Activated T-helper 1 cell treated with anti-CD3 and anti-CD28 coated beads, Interleukin-2, amount 50 U/mL, for 16 hours (primary cell): ENCODE measurements around the gene GPRASP2.
"Not testable (repeated sequence)": the region's sequence is repeated elsewhere in the genome, so short reads cannot be mapped to it uniquely, and the experiment has no call there.

ENCODE experiments used
- DNase-seq, 2 donors: peaks; one replicate each; pipeline ENCODE4 v3.0.0-alpha.2; 2020; ENCODE audit warnings: low read depth in 1 of 2, low spot score in 1 of 2

The GPRASP2 gene

DNA sequence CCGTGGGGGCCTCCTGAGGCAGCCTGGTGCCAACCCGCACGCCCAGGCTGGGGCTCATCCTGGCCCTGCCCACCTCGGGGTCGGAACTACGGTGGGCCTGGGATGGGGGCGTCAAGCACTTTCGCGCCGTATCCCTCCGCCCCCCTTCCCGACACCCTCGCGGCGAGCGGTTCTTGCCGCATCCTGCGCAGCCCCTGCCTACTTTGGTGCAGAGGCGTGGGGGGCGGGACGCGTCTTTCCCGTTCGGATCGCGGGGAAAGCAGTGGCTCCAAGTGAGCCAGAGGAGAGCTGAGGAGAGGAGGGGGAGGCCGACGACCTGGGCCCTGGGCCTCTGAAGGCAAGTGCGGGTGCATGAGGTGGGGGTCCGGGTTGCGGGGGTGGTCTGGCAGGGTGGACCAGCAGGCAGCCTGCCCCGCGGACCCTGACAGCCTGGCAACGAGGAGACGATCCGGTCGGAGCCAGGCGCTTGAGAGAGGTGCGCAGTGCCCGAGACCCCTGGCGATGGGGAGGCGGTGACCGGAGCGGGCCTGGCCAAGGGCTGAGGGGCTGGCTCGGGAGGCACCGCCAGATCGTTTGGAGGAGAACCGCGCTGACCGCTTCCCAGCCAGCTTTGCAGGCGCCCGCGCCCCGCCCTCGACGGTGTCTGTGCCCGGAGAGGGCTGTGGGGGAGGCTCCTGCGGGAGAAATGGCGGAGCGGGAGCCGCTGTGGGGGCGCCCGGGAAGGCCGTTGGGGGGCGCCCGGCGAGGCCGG, at the start of gene GPRASP2:
GPRASP2 (plus strand) TSS at position 233 of the 751 bp plus-strand sequence. CDS start 2,422 bp downstream, outside the sequence.
- DNase-seq: no peak

DNA sequence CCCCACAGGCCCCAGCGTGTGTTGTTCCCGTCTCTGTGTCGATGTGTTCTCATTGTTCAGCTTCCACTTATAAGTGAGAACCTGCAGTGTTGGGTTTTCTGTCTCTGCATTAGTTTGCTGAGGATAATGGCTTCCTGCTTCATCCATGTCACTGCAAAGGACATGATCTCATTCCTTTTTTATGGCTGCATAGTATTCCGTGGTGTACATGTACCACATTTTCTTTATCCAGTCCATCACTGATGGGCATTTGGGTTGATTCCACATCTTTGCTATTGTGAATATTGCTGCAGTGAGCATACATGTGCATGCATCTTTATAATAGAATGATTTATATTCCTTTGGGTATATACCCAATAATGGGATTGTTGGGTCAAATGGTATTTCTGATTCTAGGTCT, 48.4 kb upstream of the GPRASP2 start:
- not testable (repeated sequence) for DNase-seq

DNA sequence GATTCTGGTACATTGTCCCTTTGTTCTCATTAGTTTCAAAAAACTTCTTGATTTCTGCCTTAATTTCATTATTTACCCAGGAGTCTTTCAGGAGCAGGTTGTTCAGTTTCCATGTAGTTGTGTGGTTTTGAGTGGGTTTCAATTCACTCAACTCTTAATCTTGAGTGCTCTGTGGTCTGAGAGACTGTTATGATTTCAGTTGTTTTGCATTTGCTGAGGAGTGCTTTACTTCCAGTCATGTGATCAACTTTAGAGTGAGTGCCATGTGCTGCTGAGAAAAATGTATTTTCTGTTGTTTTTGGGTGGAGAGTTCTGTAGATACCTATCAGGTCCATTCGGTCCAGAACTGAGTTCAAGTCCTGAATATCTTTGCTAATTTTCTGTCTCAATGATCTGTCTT, 45.2 kb upstream of the GPRASP2 start:
- not testable (repeated sequence) for DNase-seq

DNA sequence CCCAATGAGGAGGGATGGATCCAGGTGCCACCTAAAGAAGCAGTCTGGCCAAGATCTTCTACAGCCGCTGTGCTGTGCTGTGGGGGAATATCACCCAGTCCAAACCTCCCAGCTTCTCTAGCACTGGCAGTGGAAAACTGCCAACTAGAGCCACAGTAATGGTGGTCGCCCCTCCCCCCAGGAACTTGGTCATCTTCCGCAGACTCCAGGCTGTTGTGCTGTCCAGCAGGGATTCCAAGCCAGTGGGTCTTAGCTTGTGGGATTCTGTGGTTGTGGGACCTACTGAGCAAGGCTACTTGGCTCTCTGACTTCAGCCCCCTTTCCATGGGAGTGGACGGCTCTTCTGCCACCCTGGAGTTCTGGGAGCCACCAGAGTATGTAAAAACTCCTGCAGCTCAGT, 42.7 kb upstream of the GPRASP2 start:
- no peak for DNase-seq

DNA sequence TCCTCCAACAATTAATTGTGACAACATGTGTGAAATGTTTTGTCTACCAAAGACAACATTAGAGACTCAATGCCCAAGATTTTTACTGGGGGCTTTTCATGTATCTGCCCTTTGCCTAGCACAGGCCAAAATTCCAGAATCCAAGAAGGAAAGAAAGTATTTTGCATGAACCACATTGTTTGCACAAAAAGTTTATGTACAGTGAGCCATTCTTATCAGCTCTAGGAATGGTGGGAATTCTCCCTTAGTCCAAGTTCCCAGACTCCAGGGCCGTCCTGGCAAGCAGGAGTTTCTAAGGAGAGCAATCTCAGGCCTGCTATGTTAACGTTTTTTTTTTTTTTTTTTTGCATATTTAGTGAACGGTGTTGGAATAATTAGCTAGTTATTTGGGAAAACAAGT, 39.4 kb upstream of the GPRASP2 start:
- DNase-seq: no peak

DNA sequence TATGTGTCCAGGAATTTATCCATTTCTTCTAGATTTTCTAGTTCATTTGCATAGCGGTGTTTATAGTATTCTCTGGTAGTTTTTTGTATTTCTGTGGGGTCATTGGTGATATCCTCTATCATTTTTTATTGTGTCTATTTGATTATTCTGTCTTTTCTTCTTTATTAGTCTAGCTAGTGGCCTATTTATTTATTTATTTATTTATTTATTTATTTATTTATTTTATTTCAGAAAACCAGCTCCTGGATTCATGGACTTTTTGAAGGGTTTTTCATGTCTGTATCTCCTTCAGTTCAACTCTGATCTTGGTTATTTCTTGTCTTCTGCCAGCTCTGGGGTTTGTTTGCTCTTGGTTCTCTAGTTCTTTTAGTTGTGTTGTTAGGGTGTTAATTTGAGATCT, 34.8 kb upstream of the GPRASP2 start:
- not testable (repeated sequence) for DNase-seq

DNA sequence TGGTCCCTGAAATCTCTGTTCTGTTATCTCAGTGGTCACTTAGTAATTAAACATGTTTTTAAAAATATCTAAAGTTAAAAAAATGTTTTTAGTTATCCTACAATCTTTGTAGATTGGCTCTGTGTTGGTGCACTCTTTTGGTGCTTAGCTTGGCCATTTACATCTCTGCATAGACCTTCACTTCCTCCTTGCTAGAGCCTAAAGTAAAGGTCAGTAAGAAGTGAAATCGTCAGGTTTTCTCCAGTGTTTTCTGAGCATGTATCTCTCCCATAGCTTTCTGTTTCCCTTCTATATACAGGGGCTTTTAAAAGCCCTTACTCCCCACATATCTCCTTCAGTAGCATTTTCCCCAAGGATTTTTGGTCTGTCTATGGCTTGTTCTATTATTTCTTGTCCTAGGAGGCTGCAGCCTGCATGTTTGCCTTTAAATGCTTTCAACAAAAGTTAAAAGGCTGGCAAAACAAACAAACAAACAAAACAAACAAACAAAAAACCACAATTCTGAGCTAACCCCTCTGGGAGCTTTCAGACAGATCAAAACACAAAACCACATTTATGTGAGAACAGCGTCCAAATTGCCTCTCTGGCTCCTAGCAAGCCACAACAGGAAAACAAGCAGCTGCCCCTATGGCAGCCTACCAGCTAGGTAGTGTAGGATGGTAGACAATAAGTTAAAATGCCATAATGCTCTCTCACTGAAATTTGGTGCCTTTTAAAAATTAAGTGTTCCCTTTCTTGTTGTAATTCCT, 27.3 kb upstream of the GPRASP2 start:
- no peak for DNase-seq

DNA sequence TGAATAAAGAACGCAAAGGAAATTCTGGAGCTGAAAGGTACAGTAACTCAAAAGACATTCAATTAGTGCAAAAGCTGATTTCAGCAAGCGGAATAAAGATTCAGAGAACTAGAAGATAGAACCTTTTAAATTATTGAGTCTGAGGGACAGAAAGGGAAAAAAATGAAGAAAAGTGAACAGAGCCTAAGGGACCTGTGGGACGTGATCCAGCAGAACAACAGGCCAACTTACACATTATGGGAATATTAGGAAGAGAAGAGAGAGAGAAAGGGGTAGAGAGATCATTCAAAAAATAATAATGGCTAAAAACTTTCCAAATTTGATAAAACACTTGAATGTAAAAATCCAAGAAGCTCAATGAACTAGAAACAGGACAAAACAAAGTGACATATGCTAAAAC, 17.5 kb upstream of the GPRASP2 start:
- DNase-seq: no peak

DNA sequence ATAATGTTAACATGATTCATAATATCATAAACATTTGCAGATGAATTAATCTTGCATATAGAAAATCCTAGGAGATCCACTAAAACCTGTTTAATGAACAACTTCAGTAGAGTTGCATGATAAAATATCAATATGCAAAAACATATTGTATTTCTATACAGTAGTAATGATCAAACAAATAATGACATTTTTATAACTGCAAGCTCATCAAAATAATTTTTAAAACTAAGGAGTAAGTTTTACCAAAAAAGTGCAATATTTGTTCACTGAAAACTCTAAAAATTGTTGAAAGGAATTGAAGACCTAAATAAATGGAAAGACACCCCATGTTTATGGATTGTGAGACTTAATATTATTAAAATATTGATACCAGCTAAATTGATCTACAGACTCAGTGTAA, 15.9 kb upstream of the GPRASP2 start:
- DNase-seq: no peak

DNA sequence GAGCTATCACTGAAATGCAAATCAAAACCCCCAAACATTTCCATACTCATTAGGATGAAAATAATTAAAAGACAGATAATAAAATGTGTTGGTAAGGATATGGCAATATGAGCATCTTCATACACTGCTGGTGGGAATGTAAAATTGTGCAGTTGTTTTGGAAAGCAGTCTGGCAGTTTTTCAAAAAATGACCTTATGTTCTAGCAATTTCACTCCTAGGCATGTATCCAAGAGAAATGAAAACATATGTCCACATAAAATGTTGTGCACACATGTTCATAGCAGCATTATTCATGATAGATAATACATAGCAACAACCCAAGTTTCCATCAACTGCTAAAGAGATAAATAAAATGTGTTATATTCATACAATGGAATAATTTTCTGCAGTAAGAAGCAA, 14.8 kb upstream of the GPRASP2 start:
- no peak for DNase-seq

DNA sequence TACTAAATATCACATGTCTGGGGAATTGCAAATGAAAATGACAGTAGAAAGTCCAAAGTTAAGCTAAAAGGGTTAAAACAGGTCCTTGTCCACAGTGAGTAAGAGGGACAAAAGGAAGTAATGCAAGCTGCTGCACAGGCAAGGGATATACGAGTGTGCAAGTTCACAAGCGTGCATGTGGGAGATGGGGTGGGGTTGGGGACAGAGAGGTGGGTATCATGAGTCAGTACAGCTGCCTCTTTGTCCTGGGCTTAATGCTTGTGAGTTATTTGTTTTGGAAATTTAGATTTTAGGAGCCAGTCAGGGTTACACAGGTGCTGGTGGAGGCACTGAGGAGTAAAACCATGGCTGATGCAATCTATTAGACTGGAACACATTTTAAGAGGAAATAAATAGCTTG, 3.3 kb upstream of the GPRASP2 start:
- no peak for DNase-seq

DNA sequence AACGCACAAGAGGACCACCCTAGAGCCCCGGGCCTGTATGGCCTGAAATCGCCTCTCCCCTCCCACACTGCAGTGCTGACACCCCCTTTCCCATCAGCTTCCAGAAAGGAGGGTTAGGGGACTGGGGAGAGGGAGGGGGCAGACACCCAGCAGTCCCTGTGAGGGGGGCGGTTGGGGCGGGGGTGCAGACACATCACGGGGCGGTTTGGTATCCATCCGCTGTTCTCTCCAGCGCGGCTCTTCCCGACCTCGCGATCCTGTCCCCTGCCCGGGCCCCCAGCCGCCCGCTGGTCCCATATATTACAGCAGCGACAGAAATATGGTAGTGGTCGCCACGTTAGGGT, 404 bp upstream of the GPRASP2 start:
- no peak for DNase-seq

DNA sequence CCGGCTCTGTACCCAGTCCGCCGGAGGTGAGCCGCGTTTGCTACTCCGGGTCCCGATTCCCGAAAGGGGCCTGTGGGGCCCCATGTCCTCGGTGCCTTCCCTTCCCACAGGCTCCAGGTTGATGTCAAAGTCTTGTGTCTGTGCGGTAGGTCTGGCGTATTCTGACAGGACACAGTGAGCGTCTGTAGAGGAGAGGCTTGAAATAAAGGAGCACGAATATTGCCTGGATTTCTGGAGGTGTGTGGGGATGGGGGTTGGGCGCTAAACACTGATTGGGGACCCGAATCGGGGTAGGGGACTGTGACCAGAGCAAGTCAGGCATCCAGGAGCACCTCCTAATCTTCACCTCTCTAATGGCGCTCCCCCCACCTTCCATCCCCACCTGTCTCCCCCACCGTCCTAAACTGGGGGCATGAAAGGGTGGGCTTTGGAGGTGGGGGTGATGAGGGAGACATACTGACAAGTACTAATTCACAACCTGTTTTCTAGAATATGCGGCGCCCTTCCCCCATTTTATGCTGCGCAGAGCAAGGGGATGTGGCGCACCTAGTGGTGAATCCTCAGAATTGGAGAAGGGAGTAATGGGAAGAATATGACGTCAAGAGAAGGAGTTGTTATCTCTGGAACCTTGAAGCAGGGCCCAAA, 855 bp downstream of the GPRASP2 start:
- DNase-seq: no peak

DNA sequence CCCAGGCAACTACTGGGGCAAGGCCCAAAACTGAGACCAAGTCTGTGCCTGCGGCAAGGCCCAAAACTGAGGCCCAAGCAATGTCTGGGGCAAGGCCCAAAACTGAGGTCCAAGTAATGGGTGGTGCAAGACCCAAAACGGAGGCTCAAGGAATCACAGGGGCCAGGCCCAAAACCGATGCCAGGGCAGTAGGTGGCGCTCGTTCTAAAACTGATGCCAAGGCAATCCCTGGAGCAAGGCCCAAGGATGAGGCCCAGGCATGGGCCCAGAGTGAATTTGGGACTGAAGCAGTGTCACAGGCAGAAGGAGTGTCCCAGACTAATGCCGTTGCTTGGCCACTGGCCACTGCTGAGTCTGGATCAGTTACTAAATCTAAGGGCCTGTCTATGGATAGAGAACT, 2.7 kb downstream of the GPRASP2 start:
- no peak for DNase-seq

DNA sequence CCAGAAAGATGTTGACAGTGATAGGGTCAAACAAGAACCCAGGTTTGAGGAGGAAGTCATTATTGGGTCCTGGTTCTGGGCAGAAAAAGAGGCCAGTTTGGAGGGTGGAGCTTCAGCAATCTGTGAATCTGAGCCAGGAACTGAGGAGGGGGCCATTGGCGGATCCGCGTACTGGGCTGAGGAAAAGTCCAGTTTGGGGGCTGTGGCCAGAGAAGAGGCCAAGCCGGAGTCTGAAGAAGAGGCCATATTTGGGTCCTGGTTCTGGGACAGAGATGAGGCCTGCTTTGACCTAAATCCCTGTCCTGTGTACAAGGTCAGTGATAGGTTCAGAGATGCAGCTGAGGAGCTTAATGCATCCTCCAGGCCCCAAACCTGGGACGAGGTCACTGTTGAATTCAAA, 3.7 kb downstream of the GPRASP2 start:
- no peak for DNase-seq

DNA sequence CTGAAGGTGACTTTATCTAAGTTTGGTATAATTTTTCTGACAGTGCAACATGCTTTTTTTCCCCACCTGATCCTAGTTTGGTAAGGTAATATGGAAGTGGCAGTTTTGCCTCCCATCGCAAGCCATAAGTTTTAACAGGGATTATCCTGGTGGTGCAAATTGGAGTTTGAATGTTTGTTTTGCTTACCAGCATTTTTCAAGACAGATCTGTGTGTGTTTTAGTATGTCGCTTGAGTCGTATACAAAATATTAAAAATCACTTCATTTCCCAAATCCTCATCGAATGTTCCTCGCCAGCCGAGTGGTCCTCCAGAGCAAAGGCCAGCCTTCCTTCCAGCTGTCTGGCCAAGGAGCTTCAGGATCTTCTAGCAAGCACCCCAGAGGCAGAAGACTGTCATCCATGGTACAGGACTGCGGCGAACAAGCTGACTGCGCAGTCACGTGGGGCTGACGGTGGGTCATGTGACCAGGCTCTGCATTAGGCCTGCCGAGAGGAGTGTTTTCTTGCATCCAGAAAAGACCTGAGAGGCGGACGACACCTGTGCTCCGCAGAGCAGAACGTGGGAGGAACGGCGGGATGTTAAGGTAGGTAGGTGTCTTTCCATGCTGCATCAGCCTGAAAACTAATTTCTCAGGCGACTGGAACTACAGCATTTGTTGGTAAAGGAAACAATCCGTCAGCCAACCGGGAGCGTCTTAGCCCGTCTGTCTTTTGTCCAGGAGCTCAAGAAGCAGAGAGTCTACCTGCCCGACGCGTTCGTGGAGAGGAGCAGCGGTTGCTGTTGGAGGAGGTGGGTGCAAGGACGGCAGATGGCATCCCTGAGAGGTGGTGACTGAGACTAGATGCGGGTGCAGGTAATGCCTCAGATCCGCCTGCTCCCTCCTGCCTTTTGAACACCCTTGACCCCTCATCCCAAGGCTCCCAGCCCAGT, 8.3 kb downstream of the GPRASP2 start, which contains the start of gene GPRASP3:
GPRASP3 (plus strand) TSS at position 507 of the 932 bp plus-strand sequence. CDS start 28,253 bp downstream, outside the sequence.
- DNase-seq: peak; percentile 29 to 56

DNA sequence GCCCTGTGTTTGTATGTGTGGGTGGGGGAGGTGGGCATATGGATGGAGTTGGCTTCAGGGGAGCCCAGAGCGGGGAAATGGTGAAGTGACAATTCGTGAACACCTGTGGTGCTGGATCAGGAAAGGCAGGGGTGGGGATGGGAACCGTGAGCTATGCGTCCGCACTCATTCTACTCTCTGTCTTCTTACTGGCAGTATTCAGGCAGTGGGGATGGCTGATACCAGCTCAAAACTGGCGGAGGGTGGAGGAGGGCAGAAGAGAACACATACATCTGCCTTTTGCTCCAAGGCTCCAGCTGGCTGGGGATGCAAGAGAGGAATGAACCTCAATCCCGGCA, 8.9 kb downstream of the GPRASP2 start:
- DNase-seq: not testable (repeated sequence)

DNA sequence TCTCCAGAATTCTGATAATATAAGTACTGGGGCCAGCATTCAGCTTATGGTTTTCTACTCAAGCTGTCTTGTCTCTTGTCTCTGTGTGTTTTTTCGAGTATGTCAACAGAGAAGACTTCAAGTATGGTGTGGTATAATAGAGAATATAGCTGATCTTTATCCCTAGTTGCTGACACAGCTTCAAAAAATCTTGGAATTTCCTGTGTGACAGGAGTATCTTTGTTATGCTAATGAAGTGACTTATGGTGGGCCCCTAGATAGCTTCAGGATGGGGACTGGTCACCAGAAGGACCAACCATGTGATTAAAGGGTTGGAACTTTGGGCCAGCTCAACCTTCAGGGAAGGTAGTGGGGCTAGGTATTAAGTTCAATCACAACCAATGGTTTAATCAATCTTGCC, 11.2 kb downstream of the GPRASP2 start:
- DNase-seq: no peak

DNA sequence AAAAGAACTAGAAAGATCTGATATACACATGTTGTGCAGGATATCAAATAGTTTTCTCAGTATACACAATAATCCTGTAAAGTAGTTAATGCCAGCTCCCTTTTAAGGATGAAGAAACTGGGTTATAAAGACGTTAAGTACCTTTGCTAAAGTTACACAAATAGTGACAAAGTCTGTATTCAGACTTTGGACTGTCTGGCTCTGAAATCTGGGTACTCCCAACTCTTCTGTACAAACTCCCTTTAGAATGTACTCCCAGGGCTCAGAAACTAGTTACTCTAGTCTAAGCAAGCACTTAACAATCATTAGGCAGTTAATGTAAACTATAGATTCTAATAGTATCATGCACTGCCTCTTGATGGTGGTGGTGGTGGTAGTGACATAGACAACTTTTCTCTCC, 15.5 kb downstream of the GPRASP2 start:
- DNase-seq: no peak

DNA sequence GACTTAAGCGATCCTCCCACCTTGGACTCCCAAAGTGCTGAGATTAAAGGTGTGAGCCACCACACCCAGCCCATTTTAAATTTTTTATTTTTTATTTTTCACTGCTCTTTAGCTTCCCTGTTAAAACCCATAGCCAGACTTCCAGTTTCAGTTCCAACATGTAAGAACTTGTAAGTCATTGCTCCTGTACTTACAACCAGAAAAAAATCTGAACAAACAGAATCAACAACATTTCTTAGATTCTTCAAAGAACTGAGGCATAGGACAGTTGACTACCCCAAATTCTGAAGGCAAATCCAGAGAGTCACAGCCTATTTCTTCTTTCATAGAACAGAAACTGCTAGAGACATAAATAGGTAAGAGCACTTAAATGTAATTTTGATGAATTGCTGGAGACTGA, 16.4 kb downstream of the GPRASP2 start:
- no peak for DNase-seq

DNA sequence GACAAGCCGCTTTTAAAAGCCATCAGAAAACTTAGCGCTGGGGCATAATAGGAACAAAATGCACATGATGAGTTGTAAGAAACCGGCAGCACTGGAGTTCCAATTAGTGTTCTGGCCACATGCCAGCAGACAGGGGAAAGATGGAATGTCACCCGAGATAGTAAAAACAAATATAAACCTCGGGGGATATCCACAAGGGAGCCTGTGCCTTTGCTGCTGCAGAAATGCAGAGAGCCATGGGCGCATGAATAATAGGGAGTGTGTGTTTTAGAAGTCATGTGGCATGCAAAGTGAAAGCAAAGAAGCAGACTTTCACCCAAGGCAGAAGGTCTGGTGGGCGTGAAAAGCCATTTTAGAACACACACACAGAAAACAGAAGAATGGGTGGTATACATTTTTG, 27.4 kb downstream of the GPRASP2 start:
- DNase-seq: no peak
